ENCODE results near the gene SMAD3. TPM values are rescaled to one million over a fixed set of nuclear protein-coding genes. Genes with fewer than 3 reads are reported as not detected.

SMAD3 gene
- total RNA-seq, 3 donors from 2014 or later, result 38.5 to 76.3 (median 44.9) TPM

DNA sequence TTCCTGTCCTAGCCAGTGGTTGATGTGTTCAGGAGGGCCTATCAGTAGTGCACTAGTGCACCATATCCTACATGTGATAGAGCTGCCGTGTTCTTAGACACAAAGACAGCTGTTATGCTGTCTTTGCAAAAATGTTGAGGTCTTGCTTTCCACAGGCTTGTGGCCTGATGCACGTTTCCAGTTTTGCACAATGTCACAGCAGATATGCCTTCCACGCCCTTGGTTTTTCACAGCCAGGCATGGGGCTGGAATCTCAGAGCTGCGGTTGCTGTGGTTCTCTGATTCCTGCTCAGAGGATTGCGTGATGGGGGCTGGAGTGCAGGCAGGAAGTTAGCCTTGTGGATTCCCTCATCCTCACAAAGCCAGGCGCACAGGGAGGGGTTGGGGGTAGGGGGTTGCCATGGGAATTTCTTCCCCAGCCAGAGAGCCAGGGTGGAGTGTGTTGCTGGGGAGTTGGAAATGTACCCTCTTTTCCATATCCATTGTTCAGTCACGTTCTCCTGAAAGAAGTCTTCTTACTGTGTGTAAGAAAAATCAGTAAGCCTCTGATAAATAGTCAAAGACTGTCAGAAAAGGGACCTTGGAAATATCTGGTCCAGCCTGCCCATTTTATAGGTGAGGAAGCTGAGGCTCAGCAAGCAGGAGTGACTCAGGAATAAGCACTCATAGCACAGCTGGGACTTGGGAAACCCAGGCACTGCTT lies 79.4 kb downstream of the SMAD3 start:
- intact Hi-C loops (cut with DNase I, micrococcal nuclease), result no loop called here

DNA sequence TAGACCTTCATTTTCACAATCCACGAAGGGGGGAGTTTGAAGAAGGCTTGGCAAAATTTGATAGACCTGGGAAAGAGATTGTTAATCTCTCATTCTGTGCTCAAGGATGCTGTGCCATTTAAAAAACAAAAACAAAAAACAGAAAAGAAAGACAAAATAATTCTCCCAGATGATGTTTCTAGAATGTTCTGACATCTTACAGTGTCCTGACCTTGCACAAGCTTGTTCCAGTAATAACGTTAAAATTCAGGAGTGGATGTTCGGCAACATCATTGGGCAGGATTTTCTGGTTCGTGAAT lies 79.9 kb downstream of the SMAD3 start:
- H3K36me3 ChIP-seq (ENCODE audit: low read depth), result no peaks in the 10 kb centered on the region
- peaks cover 53% of the 10 kb centered on the region for H3K4me1 ChIP-seq (ENCODE audit: low read depth)
- no peaks in the 10 kb centered on the region for H3K9me3 ChIP-seq
- H3K4me3 ChIP-seq, result no peak overlapping the region
- DNase-seq (no peak), ATAC-seq (no peak)
- intact Hi-C loops (cut with DNase I, micrococcal nuclease), result no loop called here
- TF ChIP-seq, protein P1, sequence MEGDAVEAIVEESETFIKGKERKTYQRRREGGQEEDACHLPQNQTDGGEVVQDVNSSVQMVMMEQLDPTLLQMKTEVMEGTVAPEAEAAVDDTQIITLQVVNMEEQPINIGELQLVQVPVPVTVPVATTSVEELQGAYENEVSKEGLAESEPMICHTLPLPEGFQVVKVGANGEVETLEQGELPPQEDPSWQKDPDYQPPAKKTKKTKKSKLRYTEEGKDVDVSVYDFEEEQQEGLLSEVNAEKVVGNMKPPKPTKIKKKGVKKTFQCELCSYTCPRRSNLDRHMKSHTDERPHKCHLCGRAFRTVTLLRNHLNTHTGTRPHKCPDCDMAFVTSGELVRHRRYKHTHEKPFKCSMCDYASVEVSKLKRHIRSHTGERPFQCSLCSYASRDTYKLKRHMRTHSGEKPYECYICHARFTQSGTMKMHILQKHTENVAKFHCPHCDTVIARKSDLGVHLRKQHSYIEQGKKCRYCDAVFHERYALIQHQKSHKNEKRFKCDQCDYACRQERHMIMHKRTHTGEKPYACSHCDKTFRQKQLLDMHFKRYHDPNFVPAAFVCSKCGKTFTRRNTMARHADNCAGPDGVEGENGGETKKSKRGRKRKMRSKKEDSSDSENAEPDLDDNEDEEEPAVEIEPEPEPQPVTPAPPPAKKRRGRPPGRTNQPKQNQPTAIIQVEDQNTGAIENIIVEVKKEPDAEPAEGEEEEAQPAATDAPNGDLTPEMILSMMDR (IDR thresholded peaks at IDR 0.05), result no peak

More for the DNA sequence above, 79.4 kb downstream of the SMAD3 start:
- ATAC-seq, result no peak
- Histone ChIP-seq H3K36me3 (ENCODE audit: low read depth) (no peaks in the 10 kb centered on the region), H3K9me3 (no peaks in the 10 kb centered on the region), H3K4me1 (ENCODE audit: low read depth) (peaks cover 48% of the 10 kb centered on the region), H3K4me3 (no peak overlapping the region)
- TF ChIP-seq, protein P1 (IDR thresholded peaks at IDR 0.05), result no peak
- DNase-seq, result peak in 1 of 3 donors; percentile 48

DNA sequence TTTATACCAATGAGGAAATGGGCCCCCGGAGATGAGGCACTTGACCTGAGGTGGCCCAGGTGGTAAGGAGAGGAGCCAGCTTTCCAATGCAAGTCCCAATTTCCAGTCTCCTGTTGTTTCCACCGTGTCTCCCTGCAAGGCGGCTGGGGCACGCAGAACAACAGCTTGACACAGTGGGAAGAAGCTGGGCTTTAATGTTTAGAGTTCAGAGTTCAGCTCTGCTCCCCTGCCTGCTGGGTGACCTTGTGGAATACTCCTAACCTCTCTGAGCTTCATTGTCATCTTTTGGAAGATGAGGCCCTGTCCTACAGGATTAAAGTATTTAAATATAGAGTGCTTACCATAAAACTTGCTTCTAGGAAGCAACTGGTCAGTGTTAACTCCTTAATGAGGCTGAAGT lies 80.3 kb downstream of the SMAD3 start:
- H3K4me3 ChIP-seq, result no peak overlapping the region
- H3K36me3 ChIP-seq (ENCODE audit: low read depth), result no peaks in the 10 kb centered on the region
- ATAC-seq (no peak), DNase-seq (peak in 1 of 3 donors; percentile 28)
- H3K9me3 ChIP-seq, result no peaks in the 10 kb centered on the region
- peaks cover 57% of the 10 kb centered on the region for H3K4me1 ChIP-seq (ENCODE audit: low read depth)
- TF ChIP-seq, protein P1 (IDR thresholded peaks at IDR 0.05), result no peak
- intact Hi-C loops (cut with DNase I, micrococcal nuclease), result no loop called here

DNA sequence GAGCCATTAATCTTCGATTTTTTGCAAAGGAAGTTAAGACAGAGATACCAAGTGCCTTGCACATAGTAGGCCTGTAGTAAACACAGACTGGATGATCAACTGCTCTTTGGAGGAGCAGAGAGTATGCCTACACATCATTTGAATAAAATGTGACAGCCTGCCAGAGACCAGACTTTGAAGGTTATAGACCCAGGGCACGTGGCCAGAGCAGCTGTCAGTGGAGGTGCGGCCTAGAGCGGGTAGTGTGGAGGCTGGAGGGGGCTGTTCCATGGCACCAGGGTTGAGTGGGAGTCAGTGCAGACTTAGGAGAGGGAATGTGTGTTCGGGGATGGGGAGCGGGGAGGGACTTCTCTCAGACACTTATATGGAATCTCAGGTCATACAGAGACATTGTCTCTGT lies 80.8 kb downstream of the SMAD3 start:
- H3K4me1 ChIP-seq (ENCODE audit: low read depth), result peaks cover 58% of the 10 kb centered on the region
- TF ChIP-seq, protein P1 (IDR thresholded peaks at IDR 0.05), result no peak
- no peaks in the 10 kb centered on the region for H3K36me3 ChIP-seq (ENCODE audit: low read depth)
- H3K9me3 ChIP-seq, result no peaks in the 10 kb centered on the region
- DNase-seq (peak; percentile 64 to 77 (median 70)), ATAC-seq (peak; percentile 40)
- H3K4me3 ChIP-seq, result no peak overlapping the region
- intact Hi-C loops (cut with DNase I, micrococcal nuclease), result no loop called here

DNA sequence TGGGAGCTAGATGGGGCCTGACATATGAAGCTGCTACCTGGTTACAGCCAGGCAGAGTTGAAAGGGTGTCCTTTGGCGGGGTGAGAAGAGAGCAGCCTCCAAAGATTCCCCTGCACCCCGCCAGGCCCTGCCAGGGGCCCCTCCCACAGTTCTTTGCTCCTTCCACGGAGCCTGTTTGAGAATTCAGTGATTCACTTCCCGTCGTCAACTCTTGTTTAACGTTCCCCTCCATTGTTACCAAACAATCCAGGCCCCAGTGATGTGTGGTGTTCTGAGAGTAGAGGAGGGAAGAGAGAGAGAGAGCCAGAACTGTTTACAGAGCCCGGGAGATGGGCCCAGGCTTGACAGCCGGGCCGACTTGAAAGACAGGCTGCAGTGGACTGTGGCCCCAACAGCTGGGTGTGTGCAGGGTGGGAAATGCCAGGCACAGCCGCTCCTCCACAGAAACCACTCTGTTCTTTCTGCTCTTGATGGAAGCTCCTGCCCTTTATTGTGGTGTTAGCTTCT lies 81.5 kb downstream of the SMAD3 start:
- Histone ChIP-seq H3K36me3 (ENCODE audit: low read depth) (no peaks in the 10 kb centered on the region), H3K4me1 (ENCODE audit: low read depth) (peaks cover 58% of the 10 kb centered on the region), H3K9me3 (no peaks in the 10 kb centered on the region), H3K4me3 (no peak overlapping the region)
- TF ChIP-seq, protein P1 (IDR thresholded peaks at IDR 0.05), result no peak
- peak; percentile 83 to 87 (median 86) for DNase-seq
- peak; percentile 84 for ATAC-seq
- intact Hi-C loops (cut with DNase I, micrococcal nuclease), result no loop called here

All from mucosa of descending colon (tissue), 3 donors.